ENCODE data around the gene AGBL1.

Gene AGBL1

GRCh38 chr15:86609275-86609674, 529.6 kb downstream of the AGBL1 start:
- no peak for DNase-seq

DNA sequence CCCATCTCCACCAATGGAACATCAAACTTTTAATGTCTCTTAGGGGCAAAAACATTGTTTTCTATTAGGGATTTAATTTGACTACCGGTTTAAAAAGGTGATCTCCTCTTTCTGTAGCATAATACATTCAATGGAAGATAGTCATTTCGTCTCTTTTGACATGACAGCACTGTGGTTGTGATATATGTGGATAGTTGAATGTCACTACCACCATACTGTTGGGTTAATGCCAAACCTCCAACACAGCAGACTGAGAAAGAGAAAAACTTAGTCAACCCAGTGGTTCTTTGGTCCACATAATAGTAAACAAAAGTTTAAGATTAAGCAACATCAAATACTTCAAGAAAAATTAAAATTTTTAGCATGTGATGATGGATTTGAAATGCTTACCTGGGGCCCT, 530.4 kb downstream of the AGBL1 start:
- DNase-seq = no peak

- peak; percentile 2 to 54 for DNase-seq
These were observed 531.9 kb downstream of the AGBL1 start for GRCh38 chr15:86611417-86612040.

DNA sequence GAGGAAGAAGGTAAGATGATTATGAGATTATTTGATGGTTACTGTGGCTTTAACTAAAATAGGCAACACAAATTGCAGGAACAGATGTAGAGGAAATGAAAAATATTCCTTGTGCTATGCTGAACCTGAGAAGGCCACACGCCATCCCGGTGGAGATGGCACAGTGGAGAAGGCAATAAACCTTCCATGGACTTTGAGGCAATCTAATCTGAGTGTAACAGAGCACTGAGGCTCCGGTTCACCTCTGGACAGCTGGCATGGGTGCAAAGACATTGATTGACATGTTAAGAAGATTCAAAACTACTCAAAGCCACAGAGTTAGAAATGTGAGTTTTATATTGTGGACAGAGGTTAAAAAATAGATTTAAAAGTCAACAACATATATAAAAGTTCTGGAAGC, 535.7 kb downstream of the AGBL1 start:
- DNase-seq = no peak

GRCh38 chr15:86615816-86616215, 536.1 kb downstream of the AGBL1 start:
- DNase-seq = peak in 1 of 2 donors; percentile 20

- no peak for DNase-seq
These were observed 537.1 kb downstream of the AGBL1 start for GRCh38 chr15:86616771-86617170.

DNA sequence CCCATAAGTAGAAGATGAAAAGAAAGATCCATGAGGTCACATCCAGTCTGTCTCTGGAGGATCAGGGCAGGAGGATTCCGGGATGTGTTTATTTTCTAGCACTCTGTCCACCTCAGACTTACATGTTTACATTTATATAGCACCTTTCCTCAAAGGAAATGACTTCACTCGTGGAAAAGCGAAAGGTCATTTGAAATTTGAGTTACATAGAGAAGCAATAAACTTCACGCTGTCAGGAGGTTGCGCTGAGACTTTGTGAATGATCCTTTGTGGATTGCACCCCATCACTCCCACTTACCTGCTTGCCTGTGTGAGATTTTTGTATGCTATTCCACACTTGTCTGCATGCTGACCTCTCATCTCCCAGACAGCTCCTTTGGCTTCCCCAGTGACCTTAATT, 540.5 kb downstream of the AGBL1 start:
- no peak for DNase-seq

- DNase-seq = no peak
These were observed 541.1 kb downstream of the AGBL1 start for GRCh38 chr15:86620641-86621349.

DNA sequence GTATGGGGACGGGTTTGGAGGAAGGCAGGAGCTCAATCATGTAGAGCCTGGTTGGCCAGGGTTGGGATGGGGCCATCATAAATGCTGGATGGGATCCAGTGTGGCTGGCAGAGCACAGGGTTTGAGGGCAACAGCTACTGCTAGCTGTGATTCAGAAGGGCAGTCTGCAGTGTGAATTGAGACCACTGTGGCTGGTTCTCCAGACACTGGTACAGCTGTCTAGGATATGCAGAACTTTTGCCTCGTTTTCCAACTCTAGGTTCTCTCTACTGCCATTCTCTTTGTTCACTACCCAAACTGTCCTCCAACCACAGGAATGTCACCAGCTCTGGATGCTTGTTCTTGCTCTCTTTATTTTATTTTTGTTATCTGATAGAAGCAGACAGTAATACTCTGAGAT, 543.6 kb downstream of the AGBL1 start:
- no peak for DNase-seq

DNA sequence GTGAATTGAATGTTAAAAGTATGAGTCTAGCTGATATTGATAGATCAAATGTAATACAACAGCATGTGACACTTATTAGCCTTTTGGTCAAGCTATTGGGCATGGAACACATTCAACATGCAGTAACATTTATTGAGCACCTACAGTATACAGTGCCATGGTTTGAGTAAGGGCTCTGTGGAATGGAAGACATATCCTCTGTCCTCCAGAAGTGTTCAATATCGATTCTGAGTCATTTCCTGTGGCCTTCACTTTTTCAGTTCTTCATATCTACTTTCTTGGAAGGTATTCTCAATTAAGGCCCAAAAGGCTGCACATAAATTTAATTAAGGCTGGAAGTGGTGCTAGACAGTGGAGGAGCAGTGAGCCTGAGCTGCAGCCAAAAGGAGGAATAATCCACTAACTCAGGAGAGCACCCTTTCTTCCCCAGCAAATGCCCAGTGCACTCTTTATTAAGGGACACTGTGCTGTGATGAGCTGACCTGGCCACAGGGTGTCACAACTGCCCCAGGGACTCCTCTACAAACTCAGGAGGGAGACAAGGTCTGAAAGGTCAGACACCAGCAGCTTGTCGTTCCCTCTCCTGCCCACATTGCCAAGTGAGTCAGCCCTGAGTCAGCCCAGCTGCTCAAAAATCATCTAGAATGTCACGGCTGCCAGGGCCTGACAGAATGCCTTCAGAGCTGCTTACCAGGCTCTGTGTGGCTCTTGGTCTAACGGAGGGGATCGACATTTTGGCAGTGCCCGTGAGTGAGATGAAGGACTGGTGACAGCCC, 544.8 kb downstream of the AGBL1 start:
- DNase-seq = peak; percentile 29 to 65

DNA sequence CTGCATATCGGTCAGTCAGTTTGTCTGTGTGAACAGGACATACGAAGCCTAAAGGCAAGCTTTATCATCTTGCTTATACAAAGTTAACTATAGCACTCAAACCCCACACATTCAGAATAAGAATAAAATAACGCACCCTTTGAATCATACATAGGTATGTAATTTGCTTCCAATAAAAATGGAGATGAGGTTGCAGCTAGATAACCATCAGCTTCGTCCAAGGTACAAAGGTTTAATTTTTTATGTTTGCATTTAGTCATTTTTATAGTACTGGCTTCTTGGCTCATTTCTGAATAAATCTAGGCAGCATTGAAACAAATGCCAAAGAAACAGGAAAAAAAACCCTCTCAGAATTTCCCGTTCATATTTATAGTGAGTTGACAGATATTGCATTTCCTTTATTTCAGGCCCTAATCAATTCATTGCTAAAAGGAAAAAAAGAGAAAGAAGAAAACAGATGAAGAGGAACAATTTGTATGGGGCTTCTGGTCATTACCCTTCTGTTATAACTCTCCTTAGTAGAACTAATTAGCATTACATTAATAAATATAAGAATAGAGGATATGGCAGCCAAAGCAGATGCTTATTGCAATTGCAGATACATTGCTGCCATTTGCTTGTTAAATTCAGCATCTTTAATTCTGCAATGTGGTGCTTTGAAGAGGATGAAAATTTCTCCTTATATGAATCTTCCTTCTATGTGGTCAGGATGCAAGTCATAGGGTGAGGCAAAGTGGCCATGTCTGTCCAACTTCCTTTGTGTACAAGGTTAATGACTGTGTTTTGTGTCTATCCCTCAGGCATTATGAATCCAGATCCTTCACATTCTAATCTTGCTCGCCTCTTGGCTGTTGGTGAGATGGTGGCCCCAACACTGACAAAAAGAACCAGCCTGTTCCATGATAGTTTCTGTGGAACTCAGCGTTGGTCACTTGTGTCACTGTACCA, 550.0 kb downstream of the AGBL1 start:
- DNase-seq = no peak

DNA sequence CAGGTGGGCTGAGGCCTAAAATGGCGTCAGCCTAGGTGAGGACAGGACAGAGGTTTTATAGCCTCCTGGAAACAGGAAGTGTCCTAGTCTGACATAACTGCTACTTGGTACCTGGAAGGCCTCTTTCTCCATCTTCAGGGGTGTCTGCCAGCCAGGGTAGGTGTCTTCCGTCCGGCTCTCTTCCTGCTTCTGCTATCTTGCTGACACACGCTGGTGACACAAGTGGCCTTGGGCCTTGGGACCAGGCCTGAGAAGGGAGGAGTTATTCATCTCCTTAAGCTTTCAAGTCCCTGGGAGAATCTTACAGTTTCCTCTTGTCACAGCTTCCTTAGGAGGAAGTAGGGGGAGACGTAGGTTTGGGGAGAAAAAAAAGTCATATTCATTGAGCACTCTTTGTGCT, 551.3 kb downstream of the AGBL1 start:
- no peak for DNase-seq

GRCh38 chr15:86634146-86634545, 554.5 kb downstream of the AGBL1 start:
- no peak for DNase-seq

- DNase-seq = no peak
These were observed 555.4 kb downstream of the AGBL1 start for GRCh38 chr15:86634992-86635638.

DNA sequence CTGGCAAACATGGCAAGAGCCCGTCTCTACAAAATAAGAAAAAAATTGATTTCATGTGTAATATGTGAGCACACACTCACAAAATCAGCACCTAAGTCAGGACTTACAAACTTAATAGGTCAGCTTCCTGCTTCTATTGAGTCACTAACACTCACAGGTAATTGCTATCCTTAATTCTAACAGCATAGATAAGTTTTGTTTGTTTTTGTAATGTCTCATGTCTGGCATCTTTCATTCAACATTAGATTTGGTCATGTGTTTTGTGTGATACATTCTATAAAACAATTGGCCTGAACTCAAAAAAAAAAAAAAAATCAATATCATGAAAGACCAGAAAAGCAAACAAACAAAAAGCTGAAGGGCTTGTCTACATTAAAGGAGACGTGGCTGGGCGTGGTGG, 564.7 kb downstream of the AGBL1 start:
- DNase-seq = no peak

GRCh38 chr15:86645925-86646500, 566.3 kb downstream of the AGBL1 start:
- no peak for DNase-seq

DNA sequence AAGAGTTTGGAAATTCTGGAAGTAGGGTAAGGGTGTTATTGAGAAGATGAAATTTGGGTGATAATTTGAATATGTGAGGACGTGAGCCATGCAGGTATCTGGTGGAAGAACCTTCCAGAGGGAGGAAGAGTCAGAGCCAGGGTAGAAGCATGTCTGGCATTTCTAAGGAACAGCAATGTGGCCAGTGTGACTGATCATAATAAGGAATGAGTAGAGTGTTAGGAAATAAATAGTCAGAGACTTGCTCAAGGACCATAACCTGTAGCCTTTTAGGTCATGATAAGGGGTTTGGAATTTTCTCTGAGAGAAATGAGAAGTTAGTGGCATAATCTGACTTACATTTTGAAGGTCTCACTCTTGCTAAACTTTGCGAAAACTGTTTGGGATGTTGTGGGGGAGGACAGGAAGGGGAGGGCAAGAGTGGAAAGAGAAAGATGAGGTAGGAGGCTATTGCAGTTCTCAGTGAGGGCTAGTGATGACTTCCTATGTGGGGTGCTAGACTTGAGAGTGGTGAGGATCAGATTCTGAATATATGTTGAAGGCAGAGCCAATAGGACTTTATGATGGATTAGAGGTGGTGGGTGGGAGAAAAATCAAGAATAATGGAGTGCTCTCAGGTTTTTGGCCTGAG, 568.3 kb downstream of the AGBL1 start:
- no peak for DNase-seq

GRCh38 chr15:86649277-86649676, 569.6 kb downstream of the AGBL1 start:
- DNase-seq = no peak

- peak in 1 of 2 donors; percentile 10 for DNase-seq
These were observed 570.4 kb downstream of the AGBL1 start for GRCh38 chr15:86650094-86650493.

GRCh38 chr15:86653344-86654197, 573.9 kb downstream of the AGBL1 start:
- peak in 1 of 2 donors; percentile 38 for DNase-seq
